ENCODE measurements around the gene DNAJC5. TPM values are rescaled to one million over a fixed set of nuclear protein-coding genes. Genes with fewer than 3 reads are reported as not detected.
A peak's percentile ranks its signal among the peaks of the same experiment; 100 is the strongest.

Gene DNAJC5
- total RNA-seq, 1 donor from 2014 or later: 47.3 TPM

GRCh38 chr20:63881451-63882226 is 13.3 kb upstream of the DNAJC5 start:
- DNase-seq (no peak), ATAC-seq (no peak)
- intact Hi-C loops (cut with micrococcal nuclease): no loop called here

DNA sequence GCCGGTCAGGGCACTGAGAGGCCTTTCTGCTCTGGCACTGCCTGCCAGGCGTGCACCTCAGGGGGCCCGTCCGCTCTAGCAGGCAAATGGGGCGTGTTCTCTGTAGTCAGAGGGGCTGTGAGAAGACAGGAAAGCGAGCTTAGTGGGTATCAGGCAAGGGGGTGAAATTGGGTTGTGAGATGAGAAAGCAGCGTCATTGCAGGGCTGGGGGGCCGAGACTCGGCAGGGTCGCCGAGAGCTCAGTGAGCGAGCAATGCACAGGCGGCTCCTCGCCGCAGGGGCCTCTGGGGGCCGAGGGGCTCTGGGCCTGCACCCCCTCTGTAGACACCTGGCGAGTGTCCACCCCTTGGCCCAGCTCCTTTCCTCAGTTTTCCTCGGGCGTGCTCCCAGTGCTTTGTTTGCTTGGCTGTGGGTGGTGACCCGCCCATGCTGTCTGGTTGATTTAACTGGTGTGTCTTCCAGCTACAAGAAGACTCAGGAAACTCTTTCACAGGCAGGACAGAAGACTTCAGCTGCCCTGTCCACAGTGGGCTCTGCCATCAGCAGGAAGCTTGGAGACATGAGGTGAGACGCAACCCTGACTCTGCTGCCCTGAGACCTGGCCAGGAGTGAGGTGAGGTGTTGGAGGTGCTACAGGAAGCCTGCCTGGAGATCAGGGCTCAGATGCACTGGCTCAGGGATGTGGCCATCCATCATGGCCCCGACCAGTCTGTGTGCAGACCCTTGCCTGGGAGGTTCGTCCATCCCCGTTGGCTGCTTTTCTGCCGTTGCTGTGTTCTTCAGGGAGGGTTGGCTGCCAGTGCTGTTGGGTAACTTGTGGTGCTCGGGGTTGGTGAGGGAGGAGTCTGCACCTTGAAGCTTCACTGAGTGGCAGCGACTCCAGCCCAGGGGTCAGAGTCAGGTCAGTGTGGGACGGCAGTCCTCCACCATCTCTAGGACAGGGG is 12.4 kb upstream of the DNAJC5 start:
- no peak for DNase-seq
- no peak for ATAC-seq
- intact Hi-C loops (cut with micrococcal nuclease): no loop called here

- intact Hi-C loops (cut with micrococcal nuclease): no loop called here
These were observed 11.7 kb upstream of the DNAJC5 start for GRCh38 chr20:63883201-63883593.

DNA sequence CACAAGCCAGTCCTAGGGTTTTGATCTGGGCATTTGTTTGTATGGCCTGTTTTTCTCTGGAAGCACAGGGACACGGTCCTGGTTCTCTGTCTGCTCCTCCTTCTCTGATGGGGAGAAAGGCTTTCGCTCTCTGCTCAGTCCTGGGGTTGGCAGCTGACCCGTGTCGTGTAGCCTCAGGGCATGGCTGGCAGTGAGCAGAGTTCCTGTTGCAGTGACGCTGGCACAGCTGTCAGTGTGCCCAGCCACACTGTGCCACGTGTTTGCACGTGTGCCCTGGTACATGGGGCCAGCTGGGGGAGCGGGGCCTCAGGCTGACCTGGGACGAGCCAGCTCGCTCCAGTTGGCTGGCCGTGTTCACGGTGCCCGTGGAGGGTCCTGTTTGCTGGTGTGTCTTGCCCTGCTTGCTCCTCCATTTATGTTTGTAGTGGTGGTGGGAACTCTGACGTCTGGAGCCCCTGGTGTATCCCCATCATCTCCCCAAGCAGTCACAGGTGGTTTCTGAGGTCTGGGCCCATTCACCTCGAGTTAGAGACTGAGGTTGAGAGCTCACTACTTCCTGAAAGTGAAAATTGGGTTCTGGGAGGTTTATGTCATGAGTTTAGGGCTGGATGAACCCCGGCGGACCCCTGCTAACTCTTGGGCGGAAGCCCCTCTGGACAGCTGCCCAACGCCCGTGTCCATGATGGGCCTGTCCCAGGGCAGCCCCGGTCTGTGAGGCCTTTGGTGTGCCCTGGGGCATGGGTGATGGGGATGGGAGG is 10.2 kb upstream of the DNAJC5 start:
- peak; percentile 86 for DNase-seq
- intact Hi-C loops (cut with micrococcal nuclease): no loop called here
- ATAC-seq: peak; percentile 91

More at GRCh38 chr20:63883201-63883593, 11.7 kb upstream of the DNAJC5 start:
- DNase-seq: no peak
- no peak for ATAC-seq

- ATAC-seq (no peak), DNase-seq (no peak)
- intact Hi-C loops (cut with micrococcal nuclease): no loop called here
These were observed 9.5 kb upstream of the DNAJC5 start for GRCh38 chr20:63885264-63886053.

GRCh38 chr20:63886054-63886419 is 8.9 kb upstream of the DNAJC5 start:
- DNase-seq (no peak), ATAC-seq (no peak)
- intact Hi-C loops (cut with micrococcal nuclease): no loop called here

DNA sequence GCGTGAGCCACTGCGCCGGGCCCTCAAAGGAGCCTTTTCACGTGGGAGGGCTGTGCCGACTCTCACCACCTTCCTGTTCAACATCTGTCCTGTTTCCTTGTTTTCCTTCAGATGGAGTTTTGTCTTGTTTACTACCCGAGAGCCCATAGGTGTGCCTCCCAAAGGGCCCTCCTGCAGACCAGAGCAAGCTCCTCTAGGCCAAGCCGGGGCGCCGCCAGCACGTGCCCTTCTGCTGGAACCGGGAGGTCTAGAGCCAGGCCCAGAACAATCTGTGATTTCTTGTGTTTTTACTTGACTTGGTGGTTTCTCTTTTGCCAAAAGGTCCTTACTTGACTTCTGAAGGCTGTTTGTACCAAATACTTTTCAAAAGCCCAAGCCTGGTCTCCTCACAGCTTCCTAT is 8.0 kb upstream of the DNAJC5 start:
- intact Hi-C loops (cut with micrococcal nuclease): no loop called here
- ATAC-seq (no peak), DNase-seq (no peak)

- intact Hi-C loops (cut with micrococcal nuclease): no loop called here
- DNase-seq (no peak), ATAC-seq (no peak)
These were observed 5.4 kb upstream of the DNAJC5 start for GRCh38 chr20:63889241-63890200.

- ATAC-seq: no peak
- intact Hi-C loops (cut with micrococcal nuclease): no loop called here
- no peak for DNase-seq
These were observed 4.7 kb upstream of the DNAJC5 start for GRCh38 chr20:63890201-63890576.

DNA sequence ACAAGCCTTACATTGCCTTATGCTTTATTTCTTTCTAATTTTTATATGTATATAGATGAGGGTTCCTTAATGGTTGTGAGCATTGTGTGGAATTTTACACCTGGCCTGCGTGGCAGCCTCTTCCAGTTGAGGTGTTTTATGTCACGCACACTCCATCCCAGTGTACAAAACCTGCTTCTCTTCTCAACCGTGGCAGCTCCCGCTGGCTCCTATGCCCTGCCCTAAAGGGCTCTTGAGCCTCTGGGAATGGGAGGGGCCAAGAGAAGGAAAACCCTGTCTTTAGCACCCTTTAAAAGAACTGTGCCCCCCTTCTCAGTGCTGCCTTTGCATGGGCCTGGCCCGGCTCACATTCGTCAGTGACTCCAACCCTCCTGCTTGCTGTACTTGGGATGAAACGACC is 4.3 kb upstream of the DNAJC5 start:
- intact Hi-C loops (cut with micrococcal nuclease): no loop called here
- no peak for ATAC-seq
- no peak for DNase-seq

GRCh38 chr20:63891061-63892002 is 3.6 kb upstream of the DNAJC5 start:
- intact Hi-C loops (cut with micrococcal nuclease): no loop called here
- ATAC-seq: no peak
- DNase-seq: peak; percentile 41

- intact Hi-C loops (cut with micrococcal nuclease): no loop called here
- DNase-seq: no peak
- ATAC-seq: no peak
These were observed 2.5 kb upstream of the DNAJC5 start for GRCh38 chr20:63892402-63892801.

DNA sequence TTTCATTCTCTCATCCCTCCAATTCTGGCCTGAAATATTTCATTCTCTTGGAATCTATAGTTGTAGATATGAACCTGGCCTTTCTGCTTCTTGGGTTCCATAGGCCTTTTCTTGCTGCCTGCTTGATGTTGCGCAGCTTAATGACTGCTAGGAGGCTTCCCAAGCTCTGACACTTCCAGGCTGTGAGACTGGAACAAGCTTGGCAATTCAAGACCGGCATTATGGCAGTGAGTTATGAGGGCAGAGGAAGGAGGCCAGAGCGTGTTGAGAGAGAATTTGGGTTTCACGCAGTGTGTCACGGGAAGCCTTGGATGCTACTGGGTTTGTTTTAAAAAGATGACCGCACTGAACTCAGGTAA is 948 bp upstream of the DNAJC5 start:
- DNase-seq (no peak), ATAC-seq (no peak)
- intact Hi-C loops (cut with micrococcal nuclease): no loop called here

DNA sequence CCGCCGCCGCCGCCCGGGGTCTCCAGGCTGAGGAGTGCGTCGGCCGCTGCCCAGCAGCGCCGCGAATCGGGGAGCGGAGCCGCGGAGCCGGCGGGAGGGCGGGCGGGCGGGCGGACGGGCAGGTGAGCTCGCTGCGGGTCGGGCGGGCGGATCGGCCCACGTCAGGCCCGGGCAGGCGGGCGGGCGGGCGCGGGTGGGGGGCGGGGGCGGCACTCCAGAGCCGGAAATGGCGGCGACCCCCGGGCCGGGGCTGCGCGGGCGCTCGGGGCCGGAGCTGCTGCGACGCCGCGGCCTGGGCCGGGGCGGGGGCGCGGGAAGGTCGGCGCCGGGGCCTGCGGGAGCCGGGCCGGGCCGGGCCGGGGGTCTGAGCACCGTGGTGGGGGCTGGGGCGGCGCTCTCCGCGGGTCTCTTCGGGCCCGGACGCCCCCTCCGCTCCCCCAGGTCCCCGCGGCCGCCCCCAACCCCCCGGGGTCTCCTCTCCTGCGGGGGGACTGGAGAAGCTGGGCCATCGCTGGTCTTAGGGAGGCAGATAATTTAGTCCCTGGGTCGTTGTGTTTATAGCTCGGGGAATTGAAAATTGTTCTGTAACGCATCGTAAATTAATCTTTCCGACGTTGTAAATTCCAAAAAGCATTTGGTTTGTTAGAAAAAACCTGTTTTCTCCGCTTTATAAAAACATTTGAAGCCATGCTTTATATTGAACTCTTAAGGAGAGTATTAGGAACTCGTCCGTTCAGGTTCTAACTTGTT is 451 bp downstream of the DNAJC5 start:
- intact Hi-C loops (cut with micrococcal nuclease): no loop called here
- ATAC-seq (no peak), DNase-seq (no peak)

DNA sequence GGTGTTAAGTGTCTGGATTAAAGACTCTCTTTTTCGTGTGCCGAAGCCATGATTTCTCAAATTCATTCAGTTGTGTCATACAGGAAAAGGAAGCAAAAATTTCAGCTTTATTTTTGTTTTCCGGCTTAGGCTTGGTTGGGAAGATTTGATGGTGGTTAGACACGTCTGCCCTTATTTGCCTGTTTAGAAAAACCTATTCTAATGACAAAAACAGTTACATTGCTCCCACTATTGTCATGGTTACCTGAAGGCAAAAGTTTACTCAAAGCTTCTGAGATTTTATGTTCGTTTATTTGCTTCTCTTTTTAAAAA is 982 bp downstream of the DNAJC5 start:
- no peak for ATAC-seq
- DNase-seq: no peak
- intact Hi-C loops (cut with micrococcal nuclease): no loop called here

DNA sequence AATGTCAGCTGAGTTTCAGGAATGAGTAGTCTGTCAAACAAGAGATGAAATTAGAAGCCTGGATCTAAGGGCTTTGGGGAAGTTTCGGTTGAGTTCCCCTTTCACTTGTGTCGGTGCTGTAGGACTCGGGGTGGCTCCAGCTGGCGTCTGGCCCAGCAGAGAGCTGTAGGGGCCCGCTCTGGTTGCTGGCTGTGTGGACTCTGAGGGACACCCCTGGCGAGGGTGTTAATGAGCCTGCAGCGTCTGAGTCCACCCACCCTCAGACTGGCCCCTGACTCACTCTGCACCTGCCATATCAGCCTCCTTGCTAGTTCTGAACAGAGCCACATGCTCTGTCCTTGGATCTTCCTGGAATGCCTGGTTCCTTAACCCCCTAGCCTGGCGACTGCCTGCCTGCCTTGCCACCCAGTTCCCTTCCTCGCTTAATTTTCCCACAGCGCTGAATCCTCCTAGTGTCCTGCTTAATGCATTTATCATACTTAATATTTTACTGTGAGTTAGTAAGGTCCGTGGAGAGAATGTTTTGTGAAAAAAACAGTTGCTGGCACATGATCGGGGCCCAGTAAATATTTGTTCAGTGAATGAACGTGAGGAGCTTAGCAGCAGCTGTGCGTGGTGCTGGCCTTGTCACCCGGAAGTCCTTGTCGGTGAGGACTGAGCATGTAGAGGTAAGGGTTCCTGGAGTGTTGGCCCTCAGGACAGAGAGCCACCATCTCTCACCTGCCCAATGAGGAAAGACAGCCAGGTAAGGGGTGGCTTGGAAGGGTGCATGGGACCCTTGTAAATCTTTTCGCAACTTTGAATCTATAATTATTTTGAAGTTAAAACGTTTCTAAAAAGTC is 1.6 kb downstream of the DNAJC5 start:
- ATAC-seq: peak; percentile 9
- intact Hi-C loops (cut with micrococcal nuclease): no loop called here

More for the DNA sequence above, 1.6 kb downstream of the DNAJC5 start:
- DNase-seq: peak; percentile 74
